Heart left ventricle (tissue), 13 donors: ENCODE results near the gene FXYD2.

Source experiments
- CTCF ChIP-seq, 12 donors: fragments of 200-600 bp; sonication (generic) in 4 of 12; IDR thresholded peaks; one replicate each; pipeline versions ENCODE4 v1.5.0 to v1.8.0; 2018 to 2022; ENCODE audit warnings: antibody characterized with exemption in 12 of 12, mild to moderate bottlenecking in 5 of 12
- POLR2A ChIP-seq, 2 donors: fragments of 450-650 bp; IDR thresholded peaks; one replicate each; pipeline ENCODE4 v1.6.1; 2017; ENCODE audit warnings: antibody characterized with exemption in 2 of 2, mild to moderate bottlenecking in 2 of 2, moderate library complexity in 2 of 2
- donor health status: ischemic (EF 13 %, LVEDD 7.1; RV severe dilation, severe dysfunction).
- donor health status: DM: no; HTN: yes; CAD: no.
- donor health status: DM: no; HTN: no; CAD: no.
- donor health status: ischemic (EF 25% LVEDD 6.9; RV normal size, moderate dysfunction).
- donor health status: ischemic (EF 25% LVEDD 5.7; RV mildly dilated, moderate dysfunction).
- donor health status: ischemic (EF 35%, LVEDD 5.7; RV mildly dilated, moderate dysfunction).
- donor health status: nonischemic (EF 11% LVEDD 7.7; RV severe dilation, severe dysfunction).
- donor health status: DM: yes; HTN: yes; CAD: no.
- donor health status: PGD.
- donor health status: ischemic (EF 29% LVEDD 5.4; RV normal size, mild dysfunction).
- donor health status: nonischemic (EF 23%, LVEDD 6.1; RV moderate dilation, normal function).

GRCh38 chr11:117840881-117841550 lies 16.5 kb upstream of the FXYD2 start:
- TF ChIP-seq CTCF (IDR thresholded peaks at IDR 0.05), result no peak
- TF ChIP-seq POLR2A (IDR thresholded peaks at IDR 0.05), result no peak
